HL-60 (cell line): Measurements from ENCODE around the gene ULBP1.
A peak's percentile ranks its signal among the peaks of the same experiment; 100 is the strongest.
"Not testable (repeated sequence)": the region's sequence is repeated elsewhere in the genome, so short reads cannot be mapped to it uniquely, and the experiment has no call there.

Experiments
- DNase-seq, 2 experiments: peaks; one replicate each; pipeline ENCODE4 v3.0.0-alpha.2; 2010 to 2020; ENCODE audit warnings: low read depth in 1 of 2, low spot score in 1 of 2
- H3K27ac ChIP-seq: fragments of 250-450 bp; sonication (Bioruptor Pico); replicated peaks from 2 replicates; pipeline ENCODE4 v1.5.1; 2020; ENCODE audit warnings: mild to moderate bottlenecking, moderate library complexity
- H3K27me3 ChIP-seq: fragments of 250-450 bp; sonication (Bioruptor Pico); 2 replicates; pipeline ENCODE4 v1.5.1; 2021; ENCODE audit warnings: mild to moderate bottlenecking, moderate library complexity; ENCODE audit not compliant: insufficient read depth, poor library complexity, severe bottlenecking
- H3K4me3 ChIP-seq: replicated peaks from 2 replicates; pipeline ENCODE4 v1.5.1; 2011; ENCODE audit warnings: mild to moderate bottlenecking, control low read depth, low read length; ENCODE audit not compliant: insufficient read depth
- GABPA ChIP-seq: IDR thresholded peaks from 2 replicates; pipeline ENCODE4 v1.6.1; 2012; ENCODE audit warnings: low read depth
- POLR2AphosphoS5 ChIP-seq: IDR thresholded peaks from 2 replicates; pipeline ENCODE4 v1.6.1; 2012; ENCODE audit warnings: low read depth
- SPI1 ChIP-seq: IDR thresholded peaks from 2 replicates; pipeline ENCODE4 v1.6.1; 2012; ENCODE audit warnings: low read depth, mild to moderate bottlenecking, borderline replicate concordance
- TF ChIP-seq, protein P1 (sequence below): IDR thresholded peaks from one replicate; pipeline ENCODE4 v1.5.1; 2011; ENCODE audit warnings: low read length, control low read depth, inconsistent platforms; ENCODE audit not compliant: insufficient read depth
- TF ChIP-seq, protein P2 (sequence below): IDR thresholded peaks from 2 replicates; pipeline ENCODE4 v1.6.1; 2012; ENCODE audit warnings: low read depth; ENCODE audit not compliant: insufficient replicate concordance

Gene ULBP1

DNA sequence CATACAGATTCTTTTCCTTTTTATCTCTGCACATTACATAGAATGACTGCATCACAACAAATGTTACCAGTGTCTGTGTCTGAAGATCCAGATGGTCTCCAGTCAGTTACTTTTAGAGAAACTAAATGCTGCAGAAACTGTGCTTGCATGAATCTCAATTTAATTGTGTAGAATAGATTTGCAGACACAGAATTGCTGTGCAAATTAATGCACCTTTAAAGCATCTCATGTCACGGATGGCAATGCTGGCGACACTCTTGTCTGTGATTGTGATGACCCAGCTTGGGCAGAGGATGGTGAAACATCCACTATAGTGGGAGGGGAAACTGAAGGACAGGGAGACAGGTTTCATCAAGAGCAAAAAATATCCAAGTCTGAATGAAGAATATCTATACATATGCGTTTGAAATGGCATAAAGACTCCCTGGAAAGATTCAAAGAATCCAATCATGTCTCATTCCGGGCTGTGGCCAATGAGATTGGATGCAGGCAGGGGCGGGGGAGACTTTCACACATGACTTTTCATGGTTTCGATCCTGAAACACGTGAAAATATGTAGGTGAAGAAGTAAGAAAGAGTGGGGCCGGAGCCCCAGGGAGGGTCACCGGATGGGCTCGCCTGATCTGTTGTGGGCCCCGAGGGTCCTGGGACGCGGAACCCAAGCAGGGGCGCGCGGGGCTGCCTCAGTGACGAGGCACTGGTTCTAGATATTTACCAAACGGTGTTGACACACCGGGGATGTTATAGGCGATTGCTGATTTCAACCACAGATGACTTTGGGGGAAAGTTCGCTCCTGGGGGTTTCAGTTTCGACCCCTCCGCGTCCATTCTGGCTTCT, 50.3 kb downstream of the ULBP1 start:
- not testable (repeated sequence) for H3K4me3 ChIP-seq, DNase-seq, H3K27ac ChIP-seq
- H3K27me3 ChIP-seq: peaks cover 32% of the 10 kb centered on the region

DNA sequence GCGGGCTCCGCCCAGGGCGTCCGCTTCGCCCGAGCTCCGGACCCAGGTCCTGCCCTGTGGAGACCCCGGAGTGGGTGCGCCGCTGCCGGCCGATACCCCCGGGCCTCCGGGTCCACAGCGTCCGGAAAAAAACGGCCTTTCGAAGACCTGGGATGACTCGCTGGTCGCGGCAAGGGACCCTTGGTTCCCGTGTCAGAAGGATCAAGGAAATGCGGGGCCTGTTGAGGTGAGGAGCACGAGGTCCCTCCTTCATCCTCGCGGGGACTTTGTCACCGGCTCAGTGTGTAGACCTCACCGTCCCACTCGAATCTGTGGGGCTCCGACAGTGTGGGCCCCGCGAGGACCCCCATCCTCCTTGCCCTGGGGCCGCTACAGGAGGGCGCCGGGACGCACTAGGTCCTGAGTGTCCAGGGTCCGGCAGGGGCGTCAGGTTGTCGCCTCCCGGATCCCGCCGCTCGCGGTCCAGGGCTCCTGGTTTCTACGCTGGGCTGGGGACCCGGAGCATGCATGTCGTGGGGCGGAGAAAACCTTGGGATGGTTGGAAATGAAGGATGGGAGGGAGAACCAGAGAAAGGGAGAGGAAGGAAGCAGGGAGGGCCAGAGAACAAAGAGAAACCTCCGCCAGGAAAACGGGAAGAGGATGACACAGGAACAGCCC, 51.0 kb downstream of the ULBP1 start:
- peaks cover 31% of the 10 kb centered on the region for H3K27me3 ChIP-seq
- not testable (repeated sequence) for H3K4me3 ChIP-seq, H3K27ac ChIP-seq, DNase-seq

DNA sequence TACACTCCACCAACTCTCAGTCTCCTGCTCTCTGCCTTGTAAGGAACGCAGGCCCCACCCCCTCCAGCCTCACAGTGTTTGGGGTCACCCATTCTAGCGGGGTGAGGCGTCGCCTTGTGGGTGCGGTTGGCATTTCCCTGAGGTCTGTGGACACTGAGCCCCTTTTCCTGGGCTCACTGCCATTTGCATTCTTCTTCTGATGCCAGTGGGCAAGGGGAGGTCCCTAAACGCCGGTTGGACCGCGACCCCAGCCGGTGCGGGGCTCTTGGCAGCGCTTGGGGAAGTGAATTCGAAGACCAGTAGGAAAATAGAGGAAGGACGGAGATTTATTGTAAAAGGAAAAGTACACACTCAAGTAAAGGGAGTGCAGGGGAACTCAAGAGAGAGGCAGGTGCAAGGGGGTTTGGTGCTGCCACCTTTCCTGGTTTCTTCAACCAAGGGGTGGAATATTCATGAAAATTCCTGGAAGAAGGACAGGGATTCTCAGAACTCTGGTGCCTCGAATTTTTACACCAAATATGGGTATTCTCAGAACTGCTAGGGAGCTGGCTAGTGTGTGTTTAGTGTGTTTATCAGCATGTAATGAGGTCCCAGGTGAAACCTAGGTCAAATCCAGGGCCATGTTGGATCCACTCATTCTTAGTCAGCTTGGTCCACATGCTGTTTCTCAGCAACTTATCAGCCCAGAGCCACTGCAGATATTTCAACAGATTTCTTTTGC, 51.7 kb downstream of the ULBP1 start:
- not testable (repeated sequence) for DNase-seq, H3K27ac ChIP-seq, H3K4me3 ChIP-seq
- H3K27me3 ChIP-seq: peaks cover 27% of the 10 kb centered on the region

- H3K27ac ChIP-seq: no peak overlapping the region
- peak in 1 of 2 experiments; percentile 52 for DNase-seq
- H3K4me3 ChIP-seq: no peak overlapping the region
- H3K27me3 ChIP-seq: peaks cover 22% of the 10 kb centered on the region
- TF ChIP-seq, protein P1, sequence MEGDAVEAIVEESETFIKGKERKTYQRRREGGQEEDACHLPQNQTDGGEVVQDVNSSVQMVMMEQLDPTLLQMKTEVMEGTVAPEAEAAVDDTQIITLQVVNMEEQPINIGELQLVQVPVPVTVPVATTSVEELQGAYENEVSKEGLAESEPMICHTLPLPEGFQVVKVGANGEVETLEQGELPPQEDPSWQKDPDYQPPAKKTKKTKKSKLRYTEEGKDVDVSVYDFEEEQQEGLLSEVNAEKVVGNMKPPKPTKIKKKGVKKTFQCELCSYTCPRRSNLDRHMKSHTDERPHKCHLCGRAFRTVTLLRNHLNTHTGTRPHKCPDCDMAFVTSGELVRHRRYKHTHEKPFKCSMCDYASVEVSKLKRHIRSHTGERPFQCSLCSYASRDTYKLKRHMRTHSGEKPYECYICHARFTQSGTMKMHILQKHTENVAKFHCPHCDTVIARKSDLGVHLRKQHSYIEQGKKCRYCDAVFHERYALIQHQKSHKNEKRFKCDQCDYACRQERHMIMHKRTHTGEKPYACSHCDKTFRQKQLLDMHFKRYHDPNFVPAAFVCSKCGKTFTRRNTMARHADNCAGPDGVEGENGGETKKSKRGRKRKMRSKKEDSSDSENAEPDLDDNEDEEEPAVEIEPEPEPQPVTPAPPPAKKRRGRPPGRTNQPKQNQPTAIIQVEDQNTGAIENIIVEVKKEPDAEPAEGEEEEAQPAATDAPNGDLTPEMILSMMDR: peak; percentile 13
- TF ChIP-seq SPI1: no peak
- TF ChIP-seq, protein P2, sequence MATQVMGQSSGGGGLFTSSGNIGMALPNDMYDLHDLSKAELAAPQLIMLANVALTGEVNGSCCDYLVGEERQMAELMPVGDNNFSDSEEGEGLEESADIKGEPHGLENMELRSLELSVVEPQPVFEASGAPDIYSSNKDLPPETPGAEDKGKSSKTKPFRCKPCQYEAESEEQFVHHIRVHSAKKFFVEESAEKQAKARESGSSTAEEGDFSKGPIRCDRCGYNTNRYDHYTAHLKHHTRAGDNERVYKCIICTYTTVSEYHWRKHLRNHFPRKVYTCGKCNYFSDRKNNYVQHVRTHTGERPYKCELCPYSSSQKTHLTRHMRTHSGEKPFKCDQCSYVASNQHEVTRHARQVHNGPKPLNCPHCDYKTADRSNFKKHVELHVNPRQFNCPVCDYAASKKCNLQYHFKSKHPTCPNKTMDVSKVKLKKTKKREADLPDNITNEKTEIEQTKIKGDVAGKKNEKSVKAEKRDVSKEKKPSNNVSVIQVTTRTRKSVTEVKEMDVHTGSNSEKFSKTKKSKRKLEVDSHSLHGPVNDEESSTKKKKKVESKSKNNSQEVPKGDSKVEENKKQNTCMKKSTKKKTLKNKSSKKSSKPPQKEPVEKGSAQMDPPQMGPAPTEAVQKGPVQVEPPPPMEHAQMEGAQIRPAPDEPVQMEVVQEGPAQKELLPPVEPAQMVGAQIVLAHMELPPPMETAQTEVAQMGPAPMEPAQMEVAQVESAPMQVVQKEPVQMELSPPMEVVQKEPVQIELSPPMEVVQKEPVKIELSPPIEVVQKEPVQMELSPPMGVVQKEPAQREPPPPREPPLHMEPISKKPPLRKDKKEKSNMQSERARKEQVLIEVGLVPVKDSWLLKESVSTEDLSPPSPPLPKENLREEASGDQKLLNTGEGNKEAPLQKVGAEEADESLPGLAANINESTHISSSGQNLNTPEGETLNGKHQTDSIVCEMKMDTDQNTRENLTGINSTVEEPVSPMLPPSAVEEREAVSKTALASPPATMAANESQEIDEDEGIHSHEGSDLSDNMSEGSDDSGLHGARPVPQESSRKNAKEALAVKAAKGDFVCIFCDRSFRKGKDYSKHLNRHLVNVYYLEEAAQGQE: no peak
- no peak for TF ChIP-seq POLR2AphosphoS5
- TF ChIP-seq GABPA: no peak
These were observed 52.8 kb downstream of the ULBP1 start for GRCh38 chr6:150016324-150017185.

DNA sequence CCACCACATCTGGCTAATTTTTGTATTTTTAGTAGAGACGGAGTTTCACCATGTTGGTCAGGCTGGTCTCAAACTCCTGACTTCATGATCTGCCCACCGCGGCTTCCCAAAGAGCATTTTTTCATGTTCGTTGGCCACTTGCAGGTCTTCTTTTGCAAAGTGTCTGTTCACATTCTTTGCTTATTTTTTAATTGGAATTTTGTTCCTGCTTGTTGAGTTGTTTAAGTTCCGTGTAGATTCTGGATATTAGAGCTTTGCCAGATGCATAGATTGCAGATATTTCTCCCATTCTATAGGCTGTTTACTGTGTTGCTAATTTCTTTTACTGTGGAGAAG, 53.4 kb downstream of the ULBP1 start:
- peaks cover 20% of the 10 kb centered on the region for H3K27me3 ChIP-seq
- H3K27ac ChIP-seq, H3K4me3 ChIP-seq, DNase-seq: not testable (repeated sequence)

DNA sequence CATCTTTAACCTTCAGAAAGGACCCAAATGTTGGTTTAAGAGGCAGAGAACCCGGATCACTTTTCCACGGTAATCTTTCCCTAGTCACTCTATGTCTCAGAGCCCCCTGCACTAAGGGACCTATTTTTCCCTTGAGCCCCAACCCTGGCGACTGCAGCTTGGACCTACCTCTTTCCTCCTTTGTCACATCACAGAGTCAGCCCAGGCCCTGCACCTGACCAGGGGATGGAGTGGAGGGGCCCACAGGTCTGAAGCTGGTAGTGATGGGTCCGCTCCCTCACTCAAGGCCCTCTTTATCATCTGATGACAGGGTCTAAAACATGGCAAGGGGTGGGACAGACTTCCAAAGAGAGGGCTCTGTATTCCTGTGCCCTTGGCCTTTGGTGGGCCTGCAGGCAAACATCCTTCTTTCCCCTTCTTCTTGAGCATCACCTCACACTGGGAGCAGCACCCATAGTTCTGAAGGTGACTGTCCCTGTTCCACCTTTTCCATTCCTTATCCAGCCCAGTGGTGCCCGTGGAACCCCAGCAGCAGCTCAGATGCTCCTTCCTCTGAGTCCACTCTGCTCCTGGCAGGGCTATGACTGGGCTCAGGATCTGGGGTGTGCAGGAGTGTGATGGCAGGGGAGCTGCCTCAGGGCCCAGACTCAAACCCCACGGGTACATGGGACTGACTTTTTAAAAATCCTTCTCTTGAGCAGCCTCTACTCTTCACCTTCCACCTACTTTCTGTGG, 55.3 kb downstream of the ULBP1 start:
- DNase-seq: no peak
- TF ChIP-seq, protein P2: no peak
- TF ChIP-seq POLR2AphosphoS5 (no peak), SPI1 (no peak), GABPA (no peak)
- TF ChIP-seq, protein P1: no peak
- H3K27me3 ChIP-seq: peaks cover 10% of the 10 kb centered on the region
- no peak overlapping the region for H3K27ac ChIP-seq
- no peak overlapping the region for H3K4me3 ChIP-seq

DNA sequence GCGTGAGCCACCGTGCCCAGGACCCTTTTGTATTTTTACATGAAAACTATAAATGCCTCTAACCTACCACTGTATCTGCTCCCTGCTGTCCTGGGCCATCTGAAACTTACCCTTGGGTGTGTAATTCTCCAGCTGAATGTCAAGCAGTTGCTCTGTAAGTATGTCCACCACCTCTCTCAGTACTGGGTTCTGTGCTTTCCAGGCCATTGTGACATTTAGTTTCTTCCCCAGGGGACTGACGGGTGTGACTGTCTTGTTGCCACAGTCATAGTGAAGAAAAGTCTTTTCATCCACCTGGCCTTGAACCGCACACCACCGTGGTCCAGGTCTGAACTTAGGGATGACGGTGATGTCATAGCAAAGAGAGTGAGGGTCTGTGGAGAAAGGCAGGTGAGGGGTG, 58.1 kb downstream of the ULBP1 start:
- H3K4me3 ChIP-seq, DNase-seq, H3K27ac ChIP-seq: not testable (repeated sequence)
- H3K27me3 ChIP-seq: peaks cover 19% of the 10 kb centered on the region
